Mesothelial cell of epicardium (in vitro differentiated cells): ENCODE results near the gene APOL3. TPM values are rescaled to one million over a fixed set of nuclear protein-coding genes. Genes with fewer than 3 reads are reported as not detected.

Source experiments
- DNase-seq, 2 experiments: peaks; one replicate each; pipeline ENCODE4 v3.0.0; 2021; ENCODE audit warnings: low spot score in 2 of 2; ENCODE audit not compliant: unreplicated experiment in 2 of 2
- H3K27ac Mint-ChIP-seq: 2 replicates; pipeline ENCODE4 v1.8.0; 2021; ENCODE audit warnings: mixed read lengths
- H3K27me3 Mint-ChIP-seq: 2 replicates; pipeline ENCODE4 v1.8.0; 2021; ENCODE audit warnings: low read depth, mixed read lengths
- H3K36me3 Mint-ChIP-seq: 2 replicates; pipeline ENCODE4 v1.8.0; 2021; ENCODE audit warnings: mixed read lengths
- H3K4me1 Mint-ChIP-seq: 2 replicates; pipeline ENCODE4 v1.8.0; 2021; ENCODE audit warnings: mixed read lengths
- H3K4me3 Mint-ChIP-seq: 2 replicates; pipeline ENCODE4 v1.8.0; 2021; ENCODE audit warnings: mild to moderate bottlenecking, moderate library complexity, mixed read lengths
- H3K9me3 Mint-ChIP-seq: 2 replicates; pipeline ENCODE4 v1.8.0; 2021; ENCODE audit warnings: mixed read lengths
- total RNA-seq: library from RNA; stranded (reverse); gene quantifications from 3 replicates; pipeline ENCODE4 v1.2.1, GENCODE V29; 2021
- TF ChIP-seq, protein P1 (sequence below): fragments of 200-600 bp; sonication (generic); IDR thresholded peaks from one replicate; pipeline ENCODE4 v1.5.0; 2021; ENCODE audit warnings: antibody characterized with exemption; ENCODE audit not compliant: unreplicated experiment

APOL3 gene
- total RNA-seq, 1 donor from 2014 or later = 1.8 TPM

DNA sequence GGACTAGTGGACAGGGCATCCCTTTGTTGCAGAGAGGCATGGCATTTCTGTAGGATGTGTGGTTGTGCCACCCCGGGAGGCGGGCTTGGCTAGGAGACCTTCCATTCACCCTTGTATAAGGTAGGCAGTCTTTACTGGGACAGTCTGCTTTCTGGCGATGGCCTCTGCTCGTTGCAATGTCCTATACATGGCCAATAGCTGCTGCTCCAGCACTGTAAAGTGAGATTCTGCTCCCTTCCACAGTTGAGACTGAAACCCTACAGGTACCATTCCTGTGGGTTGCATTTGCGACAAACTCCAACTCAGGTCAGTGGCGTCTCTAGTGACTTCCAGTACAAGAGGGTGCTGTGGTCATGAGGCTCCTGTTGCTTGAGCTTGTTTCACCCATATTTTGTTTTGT, 20.4 kb upstream of the APOL3 start:
- no peak overlapping the region for H3K4me3 Mint-ChIP-seq
- no peak for DNase-seq

DNA sequence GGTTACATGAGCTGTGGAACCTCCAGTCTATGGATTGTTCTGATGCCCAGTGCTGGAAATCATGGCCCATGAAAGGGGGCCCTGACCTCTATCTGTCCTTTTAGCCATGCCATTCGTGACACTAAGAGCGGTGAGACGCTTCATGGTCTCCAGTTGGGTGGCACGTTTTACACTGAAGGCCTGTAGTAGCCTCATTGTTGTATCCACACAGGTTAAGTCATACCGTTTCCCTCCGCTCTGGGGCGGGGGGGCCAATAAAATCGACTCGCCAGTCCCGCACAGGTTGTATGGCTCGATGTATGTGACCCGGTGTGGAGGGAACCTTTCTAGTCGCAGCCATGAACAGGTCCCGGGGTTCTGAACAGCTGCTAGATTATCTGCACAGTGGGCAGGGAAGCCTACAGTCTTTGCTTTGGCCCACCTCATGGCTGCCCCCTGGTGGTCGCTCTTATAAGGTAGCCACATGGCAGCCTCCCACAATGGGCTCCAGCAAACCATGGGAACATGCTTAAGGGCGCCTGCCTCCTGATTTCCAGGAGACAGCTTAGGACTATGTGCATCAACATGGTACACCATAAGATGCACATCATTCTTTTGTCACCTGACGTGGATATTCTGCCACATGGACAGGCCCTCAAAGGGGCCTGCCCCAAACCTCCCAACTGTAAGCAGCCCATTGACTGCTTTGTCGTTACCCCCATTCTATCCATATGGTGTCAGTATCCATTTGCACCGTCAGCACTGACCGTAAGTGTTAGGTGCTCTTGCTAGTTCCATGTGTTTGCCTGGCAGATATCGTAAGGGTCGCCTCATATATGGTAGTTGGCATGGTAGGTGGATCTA, 19.7 kb upstream of the APOL3 start:
- peaks cover 4% of the 10 kb centered on the region for H3K9me3 Mint-ChIP-seq
- peak in 1 of 2 experiments; percentile 74 for DNase-seq
- no peak overlapping the region for H3K27ac Mint-ChIP-seq
- no peaks in the 10 kb centered on the region for H3K36me3 Mint-ChIP-seq
- TF ChIP-seq, protein P1, sequence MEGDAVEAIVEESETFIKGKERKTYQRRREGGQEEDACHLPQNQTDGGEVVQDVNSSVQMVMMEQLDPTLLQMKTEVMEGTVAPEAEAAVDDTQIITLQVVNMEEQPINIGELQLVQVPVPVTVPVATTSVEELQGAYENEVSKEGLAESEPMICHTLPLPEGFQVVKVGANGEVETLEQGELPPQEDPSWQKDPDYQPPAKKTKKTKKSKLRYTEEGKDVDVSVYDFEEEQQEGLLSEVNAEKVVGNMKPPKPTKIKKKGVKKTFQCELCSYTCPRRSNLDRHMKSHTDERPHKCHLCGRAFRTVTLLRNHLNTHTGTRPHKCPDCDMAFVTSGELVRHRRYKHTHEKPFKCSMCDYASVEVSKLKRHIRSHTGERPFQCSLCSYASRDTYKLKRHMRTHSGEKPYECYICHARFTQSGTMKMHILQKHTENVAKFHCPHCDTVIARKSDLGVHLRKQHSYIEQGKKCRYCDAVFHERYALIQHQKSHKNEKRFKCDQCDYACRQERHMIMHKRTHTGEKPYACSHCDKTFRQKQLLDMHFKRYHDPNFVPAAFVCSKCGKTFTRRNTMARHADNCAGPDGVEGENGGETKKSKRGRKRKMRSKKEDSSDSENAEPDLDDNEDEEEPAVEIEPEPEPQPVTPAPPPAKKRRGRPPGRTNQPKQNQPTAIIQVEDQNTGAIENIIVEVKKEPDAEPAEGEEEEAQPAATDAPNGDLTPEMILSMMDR = peak; percentile 78
- H3K27me3 Mint-ChIP-seq = no peaks in the 10 kb centered on the region
- peaks cover 10% of the 10 kb centered on the region for H3K4me1 Mint-ChIP-seq
- H3K4me3 Mint-ChIP-seq = no peak overlapping the region

More for the DNA sequence above, 20.4 kb upstream of the APOL3 start:
- TF ChIP-seq, protein P1 = no peak
- peaks cover 10% of the 10 kb centered on the region for H3K4me1 Mint-ChIP-seq
- H3K27me3 Mint-ChIP-seq = no peaks in the 10 kb centered on the region
- no peak overlapping the region for H3K27ac Mint-ChIP-seq
- no peaks in the 10 kb centered on the region for H3K9me3 Mint-ChIP-seq
- no peaks in the 10 kb centered on the region for H3K36me3 Mint-ChIP-seq

DNA sequence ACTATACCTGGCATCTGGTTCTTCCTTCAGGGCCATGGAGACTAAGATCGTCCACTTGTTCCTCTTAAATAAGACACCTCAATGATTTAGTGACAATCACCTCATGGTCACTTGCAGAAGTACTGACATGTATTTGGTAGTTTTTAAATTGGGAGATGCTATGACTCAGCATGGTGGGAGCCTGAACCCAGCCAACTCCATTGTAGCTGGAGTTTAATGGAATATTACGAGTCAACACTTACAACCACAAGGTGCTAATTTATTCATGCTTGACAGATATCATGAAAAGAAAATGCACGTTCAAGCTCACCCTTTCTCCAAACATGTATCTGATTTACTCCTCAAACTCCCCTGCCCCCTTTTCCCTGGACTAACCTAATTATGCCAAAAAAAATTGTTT, 16.6 kb upstream of the APOL3 start:
- H3K9me3 Mint-ChIP-seq = peaks cover 4% of the 10 kb centered on the region
- H3K4me3 Mint-ChIP-seq = no peak overlapping the region
- TF ChIP-seq, protein P1 = no peak
- peaks cover 6% of the 10 kb centered on the region for H3K4me1 Mint-ChIP-seq
- no peak for DNase-seq
- no peaks in the 10 kb centered on the region for H3K27me3 Mint-ChIP-seq
- H3K36me3 Mint-ChIP-seq = no peaks in the 10 kb centered on the region
- no peak overlapping the region for H3K27ac Mint-ChIP-seq

DNA sequence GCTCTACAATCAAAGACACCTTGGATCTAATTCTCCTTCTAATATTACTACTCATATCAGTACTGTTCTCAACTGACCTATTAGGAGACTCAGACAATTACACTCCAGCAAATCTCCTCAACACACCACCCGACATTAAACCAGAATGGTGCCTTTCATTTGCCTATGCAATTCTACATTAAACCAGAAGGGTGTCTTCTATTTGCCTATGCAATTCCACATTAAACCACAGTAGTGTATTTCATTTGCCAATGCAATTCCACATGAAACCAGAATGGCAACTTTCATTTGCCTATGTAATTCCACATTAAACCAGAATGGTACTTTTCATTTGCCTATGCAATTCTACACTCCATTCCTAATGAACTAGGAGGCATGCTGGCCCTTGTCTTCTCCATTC, 15.3 kb upstream of the APOL3 start:
- Mint-ChIP-seq H3K4me1 (no peaks in the 10 kb centered on the region), H3K9me3 (peaks cover 4% of the 10 kb centered on the region), H3K4me3 (no peak overlapping the region), H3K36me3 (no peaks in the 10 kb centered on the region), H3K27me3 (no peaks in the 10 kb centered on the region), H3K27ac (no peak overlapping the region)
- no peak for DNase-seq
- TF ChIP-seq, protein P1 = peak; percentile 23

DNA sequence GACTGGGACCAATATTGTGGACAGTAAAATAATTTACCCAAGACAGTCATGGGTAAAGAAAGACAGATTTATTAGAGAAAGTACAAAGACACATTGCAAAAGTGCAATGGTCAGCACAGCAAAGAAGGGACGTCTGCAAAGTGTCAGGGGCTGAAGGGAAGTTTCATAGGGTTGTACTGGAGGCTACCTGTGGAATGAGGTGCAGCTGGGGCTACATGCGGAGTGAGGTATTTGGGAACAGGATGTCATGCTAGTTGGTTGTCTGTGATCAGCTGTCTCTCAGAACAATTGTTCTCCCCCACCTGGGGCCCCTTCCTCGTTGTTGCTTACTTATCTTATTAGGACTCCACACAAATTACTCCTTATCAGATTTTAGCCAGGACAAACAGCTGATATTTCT, 11.4 kb upstream of the APOL3 start:
- no peaks in the 10 kb centered on the region for H3K4me1 Mint-ChIP-seq
- TF ChIP-seq, protein P1 = no peak
- no peak overlapping the region for H3K4me3 Mint-ChIP-seq
- no peak overlapping the region for H3K27ac Mint-ChIP-seq
- H3K9me3 Mint-ChIP-seq = peaks cover 13% of the 10 kb centered on the region
- no peak for DNase-seq
- H3K27me3 Mint-ChIP-seq = no peaks in the 10 kb centered on the region
- H3K36me3 Mint-ChIP-seq = peaks cover 4% of the 10 kb centered on the region
